HG03196 (cell line): ENCODE data around the gene HACD2.

ENCODE experiments used
- ATAC-seq: cut with Tn5 transposase; IDR thresholded peaks from one replicate; pipeline ENCODE4 v1.9.1; 2021; ENCODE audit not compliant: unreplicated experiment

The HACD2 gene

GRCh38 chr3:123571973-123572365 lies 12.9 kb downstream of the HACD2 start:
- ATAC-seq = no peak

GRCh38 chr3:123571264-123571972 lies 13.4 kb downstream of the HACD2 start:
- no peak for ATAC-seq

- no peak for ATAC-seq
These were observed 16.0 kb downstream of the HACD2 start for GRCh38 chr3:123568875-123569274.

GRCh38 chr3:123568034-123568433 lies 16.8 kb downstream of the HACD2 start:
- no peak for ATAC-seq

- no peak for ATAC-seq
These were observed 20.8 kb downstream of the HACD2 start for GRCh38 chr3:123564056-123564455.

- no peak for ATAC-seq
These were observed 22.3 kb downstream of the HACD2 start for GRCh38 chr3:123562547-123562946.

- no peak for ATAC-seq
These were observed 23.7 kb downstream of the HACD2 start for GRCh38 chr3:123561188-123561587.

GRCh38 chr3:123559040-123559861 lies 25.6 kb downstream of the HACD2 start:
- ATAC-seq = no peak

GRCh38 chr3:123553536-123553935 lies 31.3 kb downstream of the HACD2 start:
- ATAC-seq = no peak

- ATAC-seq = no peak
These were observed 32.1 kb downstream of the HACD2 start for GRCh38 chr3:123552768-123553167.

- no peak for ATAC-seq
These were observed 32.6 kb downstream of the HACD2 start for GRCh38 chr3:123552095-123552714.

GRCh38 chr3:123547881-123548519 lies 36.9 kb downstream of the HACD2 start:
- no peak for ATAC-seq

- no peak for ATAC-seq
These were observed 38.6 kb downstream of the HACD2 start for GRCh38 chr3:123546133-123546755.

GRCh38 chr3:123543950-123544349 lies 40.9 kb downstream of the HACD2 start:
- ATAC-seq = no peak

GRCh38 chr3:123540285-123540684 lies 44.6 kb downstream of the HACD2 start:
- no peak for ATAC-seq

GRCh38 chr3:123536153-123536895 lies 48.5 kb downstream of the HACD2 start:
- ATAC-seq = no peak

GRCh38 chr3:123535580-123535979 lies 49.3 kb downstream of the HACD2 start:
- no peak for ATAC-seq

- no peak for ATAC-seq
These were observed 50.6 kb downstream of the HACD2 start for GRCh38 chr3:123534264-123534663.

GRCh38 chr3:123533554-123534159 lies 51.2 kb downstream of the HACD2 start:
- no peak for ATAC-seq

- no peak for ATAC-seq
These were observed 56.7 kb downstream of the HACD2 start for GRCh38 chr3:123528130-123528529.
